H9 (cell line): ENCODE data around the gene CEP131. TPM values are rescaled to one million over a fixed set of nuclear protein-coding genes. Genes with fewer than 3 reads are reported as not detected.

Source experiments
- DNase-seq: peaks from one replicate; pipeline ENCODE4 v3.0.0-alpha.2; 2017
- H2AFZ ChIP-seq: one replicate; pipeline ENCODE4 v1.6.1; 2013; ENCODE audit warnings: mild to moderate bottlenecking, low read length, control low read depth, moderate library complexity
- H2AK5ac ChIP-seq: 2 replicates; pipeline ENCODE4 v1.6.1; 2013; ENCODE audit warnings: low read length, control low read depth, mixed read lengths; ENCODE audit not compliant: insufficient read length
- H2BK120ac ChIP-seq: one replicate; pipeline ENCODE4 v1.6.1; 2013; ENCODE audit warnings: low read depth, mild to moderate bottlenecking, low read length, control low read depth, inconsistent platforms; ENCODE audit not compliant: poor library complexity, severe bottlenecking
- H2BK12ac ChIP-seq: 2 replicates; pipeline ENCODE4 v1.6.1; 2013; ENCODE audit warnings: low read length, control low read depth, mixed read lengths, low read depth; ENCODE audit not compliant: insufficient read length
- H2BK15ac ChIP-seq: 2 replicates; pipeline ENCODE4 v1.6.1; 2013; ENCODE audit warnings: low read depth, low read length, control low read depth
- H2BK20ac ChIP-seq: one replicate; pipeline ENCODE4 v1.6.1; 2013; ENCODE audit warnings: low read depth, mild to moderate bottlenecking, low read length, control low read depth, inconsistent platforms; ENCODE audit not compliant: poor library complexity, severe bottlenecking
- H2BK5ac ChIP-seq: 2 replicates; pipeline ENCODE4 v1.6.1; 2013; ENCODE audit warnings: low read length, control low read depth, mixed read lengths; ENCODE audit not compliant: insufficient read length
- H3K14ac ChIP-seq: 2 replicates; pipeline ENCODE4 v1.6.1; 2013; ENCODE audit warnings: low read length, control low read depth; ENCODE audit not compliant: insufficient read depth
- H3K18ac ChIP-seq: 2 replicates; pipeline ENCODE4 v1.6.1; 2013; ENCODE audit warnings: low read depth, mild to moderate bottlenecking, mixed read lengths, low read length, control low read depth; ENCODE audit not compliant: insufficient read length
- H3K23ac ChIP-seq: 2 replicates; pipeline ENCODE4 v1.6.1; 2013; ENCODE audit warnings: low read length, control low read depth, mixed read lengths, low read depth; ENCODE audit not compliant: insufficient read length
- H3K23me2 ChIP-seq: 2 replicates; pipeline ENCODE4 v1.6.1; 2013; ENCODE audit warnings: low read depth, mild to moderate bottlenecking, mixed read lengths, low read length, control low read depth; ENCODE audit not compliant: insufficient read length, poor library complexity, severe bottlenecking
- H3K27ac ChIP-seq: 2 replicates; pipeline ENCODE4 v1.5.1; 2013; ENCODE audit warnings: low read length, control low read depth, mixed read lengths, low read depth; ENCODE audit not compliant: insufficient read length
- H3K27me3 ChIP-seq: 2 replicates; pipeline ENCODE4 v1.6.1; 2013; ENCODE audit warnings: low read length, control low read depth, inconsistent platforms; ENCODE audit not compliant: insufficient read depth
- H3K4ac ChIP-seq: 2 replicates; pipeline ENCODE4 v1.6.1; 2013; ENCODE audit warnings: low read depth, mild to moderate bottlenecking, control low read depth, inconsistent platforms, low read length, moderate library complexity
- H3K4me1 ChIP-seq: 2 replicates; pipeline ENCODE4 v1.6.1; 2013; ENCODE audit warnings: low read length, control low read depth, inconsistent platforms; ENCODE audit not compliant: insufficient read depth
- H3K4me2 ChIP-seq: 2 replicates; pipeline ENCODE4 v1.6.1; 2013; ENCODE audit warnings: low read length, control low read depth, mixed read lengths; ENCODE audit not compliant: insufficient read length, insufficient read depth
- H3K56ac ChIP-seq: 2 replicates; pipeline ENCODE4 v1.6.1; 2013; ENCODE audit warnings: low read depth, mild to moderate bottlenecking, mixed read lengths, low read length, control low read depth; ENCODE audit not compliant: insufficient read length
- H3K79me1 ChIP-seq: 2 replicates; pipeline ENCODE4 v1.6.1; 2013; ENCODE audit warnings: low read depth, mild to moderate bottlenecking, moderate library complexity, low read length, control low read depth, inconsistent platforms; ENCODE audit not compliant: insufficient read depth, poor library complexity, severe bottlenecking
- H3K79me2 ChIP-seq: 2 replicates; pipeline ENCODE4 v1.6.1; 2013; ENCODE audit warnings: low read length, control low read depth, inconsistent platforms; ENCODE audit not compliant: insufficient read depth
- H3K9ac ChIP-seq: 2 replicates; pipeline ENCODE4 v1.6.1; 2013; ENCODE audit warnings: low read length, control low read depth, mixed read lengths; ENCODE audit not compliant: insufficient read length; ENCODE audit errors: extremely low read depth
- H3K9me3 ChIP-seq: one replicate; pipeline ENCODE4 v1.6.1; 2013; ENCODE audit warnings: low read depth, low read length, inconsistent platforms; ENCODE audit not compliant: control insufficient read depth
- H3T11ph ChIP-seq: one replicate; pipeline ENCODE4 v1.6.1; 2013; ENCODE audit warnings: mild to moderate bottlenecking, low read length, control low read depth, inconsistent platforms
- H4K20me1 ChIP-seq: one replicate; pipeline ENCODE4 v1.6.1; 2013; ENCODE audit not compliant: control insufficient read depth, insufficient read length, insufficient read depth
- H4K5ac ChIP-seq: 2 replicates; pipeline ENCODE4 v1.6.1; 2013; ENCODE audit warnings: low read depth, mild to moderate bottlenecking, mixed read lengths, low read length, control low read depth; ENCODE audit not compliant: insufficient read length
- H4K8ac ChIP-seq: replicated peaks from 2 replicates; pipeline ENCODE4 v1.6.1; 2013; ENCODE audit warnings: low read length, control low read depth, mixed read lengths, low read depth; ENCODE audit not compliant: insufficient read length
- H4K91ac ChIP-seq: 2 replicates; pipeline ENCODE4 v1.6.1; 2013; ENCODE audit warnings: low read depth, mild to moderate bottlenecking, moderate library complexity, mixed read lengths, low read length, control low read depth; ENCODE audit not compliant: insufficient read length
- H3K27ac Mint-ChIP-seq, 3 experiments: 2 replicates in 2 of 3; 3 replicates in 1 of 3; pipeline ENCODE4 v1.8.0; 2020 to 2021; ENCODE audit warnings: mixed read lengths in 3 of 3, mild to moderate bottlenecking in 1 of 3, moderate library complexity in 1 of 3
- H3K27me3 Mint-ChIP-seq: 2 replicates; pipeline ENCODE4 v1.8.0; 2021; ENCODE audit warnings: low read depth, mild to moderate bottlenecking, moderate library complexity, mixed read lengths
- H3K36me3 Mint-ChIP-seq, 3 experiments: 2 replicates in 2 of 3; 3 replicates in 1 of 3; pipeline ENCODE4 v1.8.0; 2020 to 2021; ENCODE audit warnings: low read depth in 3 of 3, mixed read lengths in 3 of 3; ENCODE audit not compliant: insufficient read depth in 1 of 3
- H3K4me1 Mint-ChIP-seq, 2 experiments: 2 replicates each; pipeline ENCODE4 v1.8.0; 2020; ENCODE audit warnings: mixed read lengths in 2 of 2
- H3K4me3 Mint-ChIP-seq, 2 experiments: 2 replicates in 1 of 2; 3 replicates in 1 of 2; pipeline ENCODE4 v1.8.0; 2020 to 2021; ENCODE audit warnings: mild to moderate bottlenecking in 2 of 2, mixed read lengths in 2 of 2, moderate library complexity in 1 of 2
- H3K9me3 Mint-ChIP-seq, 2 experiments: 2 replicates in 1 of 2; 3 replicates in 1 of 2; pipeline ENCODE4 v1.8.0; 2020; ENCODE audit warnings: mild to moderate bottlenecking in 2 of 2, mixed read lengths in 2 of 2, moderate library complexity in 1 of 2
- CTCF ChIP-seq: fragments of 200-600 bp; sonication (generic); conservative IDR thresholded peaks from 3 replicates; pipeline ENCODE4 v1.8.0; 2021; ENCODE audit warnings: antibody characterized with exemption, mild to moderate bottlenecking
- WGBS: extraction: QIAGEN DNeasy Blood & Tissue Kit; methylation state at CpG from one replicate; pipeline ENCODE4 v1.1.7; 2013; ENCODE audit warnings: missing lambda C conversion rate, low lambda C conversion rate, mixed read lengths; ENCODE audit not compliant: insufficient read length; ENCODE audit errors: extremely low coverage; 5-methylcytosine and 5-hydroxymethylcytosine counted together
- total RNA-seq: library from RNA; stranded (reverse); gene quantifications from 2 replicates; pipeline ENCODE4 v1.2.1, GENCODE V29; 2021

CEP131 gene
- total RNA-seq, 1 experiment from 2014 or later: 16.3 TPM

GRCh38 chr17:81199482-81199830 lies 23.3 kb downstream of the CEP131 start:
- no peak overlapping the region for H3K27ac Mint-ChIP-seq
- H3K9me3 ChIP-seq: no peaks in the 10 kb centered on the region
- H3K27me3 Mint-ChIP-seq: no peaks in the 10 kb centered on the region
- H3K79me1 ChIP-seq: no peaks in the 10 kb centered on the region
- no peak overlapping the region for H2AK5ac ChIP-seq
- no peak overlapping the region for H3T11ph ChIP-seq
- no peak overlapping the region for H3K4me2 ChIP-seq
- no peak overlapping the region for H3K18ac ChIP-seq
- no peak overlapping the region for H3K23ac ChIP-seq
- H2BK12ac ChIP-seq: no peak overlapping the region
- WGBS: no CpG with 5 or more reads among the region's 18 CpGs
- H3K56ac ChIP-seq: no peak overlapping the region
- H3K4me1 Mint-ChIP-seq: peaks cover 3% of the 10 kb centered on the region in 2 experiments; a peak in 2 of 4 replicates
- no peak overlapping the region for H3K27ac ChIP-seq
- no peak overlapping the region for H4K5ac ChIP-seq
- no peaks in the 10 kb centered on the region for H4K20me1 ChIP-seq
- H3K9me3 Mint-ChIP-seq: no peaks in the 10 kb centered on the region
- H3K23me2 ChIP-seq: no peaks in the 10 kb centered on the region
- no peak overlapping the region for H3K14ac ChIP-seq
- no peak overlapping the region for H4K8ac ChIP-seq
- H3K9ac ChIP-seq: no peak overlapping the region
- no peak for TF ChIP-seq CTCF
- no peaks in the 10 kb centered on the region for H3K27me3 ChIP-seq
- no peak overlapping the region for H3K4ac ChIP-seq
- H4K91ac ChIP-seq: no peak overlapping the region
- no peaks in the 10 kb centered on the region for H3K79me2 ChIP-seq
- H2AFZ ChIP-seq: no peak overlapping the region
- peaks cover 0 to 23% (median 15%) of the 10 kb centered on the region in 3 experiments; a peak in 5 of 7 replicates for H3K36me3 Mint-ChIP-seq
- H3K4me1 ChIP-seq: no peaks in the 10 kb centered on the region
- H2BK15ac ChIP-seq: no peak overlapping the region
- H2BK20ac ChIP-seq: no peak overlapping the region
- no peak for DNase-seq
- no peak overlapping the region for H3K4me3 Mint-ChIP-seq
- no peak overlapping the region for H2BK5ac ChIP-seq
- H2BK120ac ChIP-seq: no peak overlapping the region
